Adrenal gland (tissue), 5 donors: ENCODE data around the gene SERPIND1.

Experiments used
- CTCF ChIP-seq, 6 experiments: fragments of 450-650 bp in 4 of 6; fragments of 200-600 bp in 2 of 6; sonication (generic) in 1 of 6; IDR thresholded peaks; 1 replicate in 5 of 6; 2 replicates in 1 of 6; pipeline versions ENCODE4 v1.5.1 to v1.8.0; 2016 to 2021; ENCODE audit warnings: antibody characterized with exemption in 6 of 6, mild to moderate bottlenecking in 2 of 6, moderate library complexity in 1 of 6
- POLR2A ChIP-seq, 2 donors: fragments of 450-650 bp; IDR thresholded peaks; one replicate each; pipeline ENCODE4 v1.6.1; 2017; ENCODE audit warnings: antibody characterized with exemption in 2 of 2, mild to moderate bottlenecking in 2 of 2, moderate library complexity in 1 of 2
- donor health status: DM: no; HTN: no; CAD: no.

- TF ChIP-seq CTCF (IDR thresholded peaks at IDR 0.05) (no peak), POLR2A (IDR thresholded peaks at IDR 0.05) (no peak)
These were observed 23.3 kb upstream of the SERPIND1 start for GRCh38 chr22:20750461-20751184.
